H1 (cell line): ENCODE data around the gene FASTK. TPM values are rescaled to one million over a fixed set of nuclear protein-coding genes. Genes with fewer than 3 reads are reported as not detected.

ENCODE experiments used
- CTCF ChIA-PET: fragments of 300-600 bp; sonication (Branson Sonifier 250); formaldehyde crosslinking; loops from one replicate; lab custom pipeline; 2021; ENCODE audit not compliant: partially characterized antibody; lab: Charles Lee
- POLR2A ChIA-PET: fragments of 300-600 bp; sonication (Branson Sonifier 250); formaldehyde crosslinking; loops from one replicate; lab custom pipeline; 2021; ENCODE audit warnings: inconsistent platforms; ENCODE audit not compliant: partially characterized antibody; lab: Charles Lee
- DNase-seq, 2 experiments: peaks; one replicate each; pipeline versions ENCODE4 v3.0.0 to v3.0.0-alpha.2; 2010 to 2022; ENCODE audit warnings: low spot score in 2 of 2, low read depth in 1 of 2, mixed read lengths in 1 of 2
- FAIRE-seq: peaks from 2 replicates; lab custom pipeline; 2011; peaks lifted over from hg19 to GRCh38; lab: Jason Lieb, UNC
- H2AFZ ChIP-seq: 2 replicates; pipeline ENCODE4 v1.8.1; 2012; ENCODE audit warnings: low read length, inconsistent platforms
- H2AK5ac ChIP-seq: 2 replicates; pipeline ENCODE4 v1.6.1; 2013; ENCODE audit warnings: low read depth, low read length
- H2BK120ac ChIP-seq: replicated peaks from 2 replicates; pipeline ENCODE3; 2013; ENCODE audit warnings: low read depth, low read length, inconsistent platforms
- H2BK12ac ChIP-seq: 2 replicates; pipeline ENCODE4 v1.6.1; 2013; ENCODE audit warnings: low read depth, low read length
- H2BK15ac ChIP-seq: 2 replicates; pipeline ENCODE4 v1.6.1; 2013; ENCODE audit warnings: low read length
- H2BK20ac ChIP-seq: 2 replicates; pipeline ENCODE4 v1.6.1; 2013; ENCODE audit warnings: low read length
- H2BK5ac ChIP-seq: 2 replicates; pipeline ENCODE4 v1.6.1; 2013; ENCODE audit warnings: low read depth, low read length
- H3K14ac ChIP-seq: 2 replicates; pipeline ENCODE4 v1.6.1; 2013; ENCODE audit warnings: inconsistent platforms; ENCODE audit not compliant: insufficient read length
- H3K18ac ChIP-seq: 2 replicates; pipeline ENCODE4 v1.6.1; 2013; ENCODE audit warnings: low read length; ENCODE audit errors: extremely low read depth
- H3K23ac ChIP-seq: 2 replicates; pipeline ENCODE4 v1.6.1; 2013; ENCODE audit warnings: inconsistent platforms; ENCODE audit not compliant: insufficient read length
- H3K23me2 ChIP-seq: 2 replicates; pipeline ENCODE4 v1.6.1; 2013; ENCODE audit warnings: low read depth, low read length
- H3K27ac ChIP-seq: 2 replicates; pipeline ENCODE4 v1.6.1; 2011; ENCODE audit warnings: low read depth, low read length, inconsistent platforms
- H3K27me3 ChIP-seq, 4 experiments: replicated peaks in 1 of 4; 1 replicate in 1 of 4; 2 replicates in 3 of 4; pipeline versions ENCODE4 v1.6.1 to v1.8.1; 2011 to 2013; ENCODE audit warnings: low read length in 3 of 4, mild to moderate bottlenecking in 3 of 4, inconsistent platforms in 2 of 4, mixed read lengths in 2 of 4, moderate library complexity in 1 of 4; ENCODE audit not compliant: control insufficient read depth in 3 of 4, insufficient read depth in 3 of 4; ENCODE audit errors: extremely low read depth in 1 of 4
- H3K36me3 ChIP-seq, 4 experiments: 2 replicates each; pipeline versions ENCODE4 v1.6.1 to v1.8.1; 2011 to 2013; ENCODE audit warnings: mild to moderate bottlenecking in 4 of 4, low read length in 3 of 4, moderate library complexity in 2 of 4, control low read depth in 1 of 4, inconsistent platforms in 1 of 4; ENCODE audit not compliant: insufficient read depth in 4 of 4, control insufficient read depth in 2 of 4
- H3K4ac ChIP-seq: replicated peaks from 2 replicates; pipeline ENCODE3; 2013; ENCODE audit warnings: low read length, low read depth, mixed read lengths, inconsistent platforms; ENCODE audit not compliant: insufficient read length
- H3K4me1 ChIP-seq, 4 experiments: replicated peaks in 1 of 4; 1 replicate in 1 of 4; 2 replicates in 3 of 4; pipeline versions ENCODE4 v1.6.1 to v1.8.1; 2011 to 2013; ENCODE audit warnings: low read length in 3 of 4, inconsistent platforms in 2 of 4, mixed read lengths in 1 of 4; ENCODE audit not compliant: insufficient read depth in 4 of 4, control insufficient read depth in 3 of 4
- H3K4me2 ChIP-seq, 2 experiments: 2 replicates each; pipeline versions ENCODE4 v1.6.1 to v1.8.1; 2011 to 2013; ENCODE audit warnings: low read depth in 2 of 2, low read length in 2 of 2, control low read depth in 1 of 2, inconsistent platforms in 1 of 2, mild to moderate bottlenecking in 1 of 2; ENCODE audit not compliant: insufficient read depth in 1 of 2
- H3K4me3 ChIP-seq, 4 experiments: fragments of 200-600, 300-600 bp in 1 of 4; sonication (generic), shearing (Covaris generic), sonication (Bioruptor Twin) in 1 of 4; 2 replicates each; pipeline versions ENCODE4 v1.5.1 to v1.8.1; 2011 to 2016; ENCODE audit warnings: low read length in 4 of 4, low read depth in 3 of 4, control low read depth in 2 of 4, inconsistent platforms in 2 of 4, mild to moderate bottlenecking in 2 of 4, mixed read lengths in 1 of 4, moderate library complexity in 1 of 4; ENCODE audit not compliant: insufficient read depth in 2 of 4; ENCODE audit errors: extremely low read depth in 1 of 4
- H3K56ac ChIP-seq: replicated peaks from 2 replicates; pipeline ENCODE3; 2013; ENCODE audit warnings: low read depth, mild to moderate bottlenecking, mixed read lengths, low read length, inconsistent platforms; ENCODE audit not compliant: insufficient read length
- H3K79me1 ChIP-seq: 2 replicates; pipeline ENCODE4 v1.6.1; 2013; ENCODE audit warnings: low read depth, low read length, control low read depth
- H3K79me2 ChIP-seq, 2 experiments: 2 replicates each; pipeline versions ENCODE4 v1.6.1 to v1.8.1; 2012 to 2013; ENCODE audit warnings: low read length in 2 of 2, mild to moderate bottlenecking in 2 of 2, inconsistent platforms in 1 of 2; ENCODE audit not compliant: insufficient read depth in 2 of 2, control insufficient read depth in 1 of 2
- H3K9ac ChIP-seq, 4 experiments: replicated peaks in 1 of 4; 1 replicate in 1 of 4; 2 replicates in 3 of 4; pipeline versions ENCODE4 v1.6.1 to v1.8.1; 2011 to 2013; ENCODE audit warnings: low read depth in 3 of 4, low read length in 3 of 4, control low read depth in 2 of 4, mild to moderate bottlenecking in 2 of 4, moderate library complexity in 2 of 4, inconsistent platforms in 1 of 4; ENCODE audit errors: extremely low read depth in 1 of 4
- H3K9me3 ChIP-seq, 2 experiments: 2 replicates each; pipeline versions ENCODE4 v1.6.1 to v1.8.1; 2012 to 2013; ENCODE audit warnings: mild to moderate bottlenecking in 2 of 2, moderate library complexity in 2 of 2, control low read depth in 1 of 2, inconsistent platforms in 1 of 2, low read depth in 1 of 2, low read length in 1 of 2, mixed read lengths in 1 of 2; ENCODE audit not compliant: insufficient read depth in 2 of 2
- H4K20me1 ChIP-seq, 2 experiments: replicated peaks in 1 of 2; 2 replicates each; pipeline versions ENCODE3 to v1.8.1; 2011 to 2013; ENCODE audit warnings: inconsistent platforms in 2 of 2, low read length in 2 of 2, mild to moderate bottlenecking in 1 of 2; ENCODE audit not compliant: insufficient read depth in 2 of 2, control insufficient read depth in 1 of 2
- H4K5ac ChIP-seq: 2 replicates; pipeline ENCODE4 v1.6.1; 2013; ENCODE audit warnings: low read length, low read depth, mixed read lengths, inconsistent platforms; ENCODE audit not compliant: insufficient read length
- H4K8ac ChIP-seq: 2 replicates; pipeline ENCODE4 v1.8.0; 2013; ENCODE audit warnings: mild to moderate bottlenecking, moderate library complexity, low read length, inconsistent platforms; ENCODE audit not compliant: insufficient read depth; ENCODE audit errors: extremely low read depth
- H4K91ac ChIP-seq: replicated peaks from 2 replicates; pipeline ENCODE3; 2013; ENCODE audit warnings: low read length, mixed read lengths, inconsistent platforms; ENCODE audit not compliant: insufficient read length
- CBX5 ChIP-seq: fragments of 300-800, 300-1000 bp; sonication (generic); IDR thresholded peaks from 2 replicates; pipeline ENCODE4 v1.7.1; 2016; ENCODE audit warnings: antibody characterized with exemption, low read length, low read depth
- CREB1 ChIP-seq: IDR thresholded peaks from 2 replicates; pipeline ENCODE4 v1.6.1; 2012; ENCODE audit warnings: inconsistent platforms
- EP300 ChIP-seq, 2 experiments: IDR thresholded peaks; 1 replicate in 1 of 2; 2 replicates in 1 of 2; pipeline ENCODE4 v1.6.1; 2011 to 2012; ENCODE audit warnings: low read depth in 2 of 2, low read length in 2 of 2, mild to moderate bottlenecking in 2 of 2, borderline replicate concordance in 1 of 2, inconsistent platforms in 1 of 2, moderate library complexity in 1 of 2
- GABPA ChIP-seq: IDR thresholded peaks from 2 replicates; pipeline ENCODE4 v1.6.1; 2011; ENCODE audit warnings: mild to moderate bottlenecking, low read length, moderate library complexity, borderline replicate concordance; ENCODE audit not compliant: insufficient read depth
- HDAC2 ChIP-seq, 2 experiments: fragments of 300-600 bp in 1 of 2; sonication (generic) in 1 of 2; IDR thresholded peaks; 2 replicates each; pipeline ENCODE4 v1.6.1; 2011 to 2012; ENCODE audit warnings: low read depth in 2 of 2, low read length in 2 of 2, mild to moderate bottlenecking in 2 of 2, moderate library complexity in 2 of 2, borderline replicate concordance in 1 of 2, inconsistent platforms in 1 of 2
- MAFK ChIP-seq: IDR thresholded peaks from 2 replicates; pipeline ENCODE4 v1.6.1; 2012; ENCODE audit warnings: low read depth, mild to moderate bottlenecking, improper control_type of control experiment, low read length
- RBBP5 ChIP-seq: IDR thresholded peaks from 2 replicates; pipeline ENCODE4 v1.7.1; 2012; ENCODE audit warnings: low read depth, mild to moderate bottlenecking, inconsistent platforms, low read length, moderate library complexity, borderline replicate concordance
- SIRT6 ChIP-seq: IDR thresholded peaks from one replicate; pipeline ENCODE4 v1.7.1; 2012; ENCODE audit warnings: low read length, inconsistent platforms
- SIX5 ChIP-seq: IDR thresholded peaks from 2 replicates; pipeline ENCODE4 v1.6.1; 2011; ENCODE audit warnings: mild to moderate bottlenecking, low read depth, low read length
- SP2 ChIP-seq: IDR thresholded peaks from 2 replicates; pipeline ENCODE4 v1.6.1; 2012; ENCODE audit warnings: mild to moderate bottlenecking, low read length, inconsistent platforms
- SP4 ChIP-seq: IDR thresholded peaks from 2 replicates; pipeline ENCODE4 v1.6.1; 2012; ENCODE audit warnings: low read length, inconsistent platforms
- TCF12 ChIP-seq: IDR thresholded peaks from 2 replicates; pipeline ENCODE4 v1.6.1; 2011; ENCODE audit warnings: low read depth, mild to moderate bottlenecking, low read length
- TEAD4 ChIP-seq: IDR thresholded peaks from 2 replicates; pipeline ENCODE4 v1.6.1; 2012; ENCODE audit warnings: low read depth, low read length, inconsistent platforms, mixed read lengths
- WGBS, 2 experiments: shearing (Covaris generic) in 1 of 2; methylation state at CpG; one replicate each; pipeline versions ENCODE4 v1.1.6 to v1.1.7; 2013 to 2015; ENCODE audit warnings: low lambda C conversion rate in 2 of 2, mixed read lengths in 2 of 2, inconsistent platforms in 1 of 2, low coverage in 1 of 2, missing lambda C conversion rate in 1 of 2; ENCODE audit not compliant: insufficient replicate concordance in 2 of 2, insufficient coverage in 1 of 2, insufficient read length in 1 of 2; ENCODE audit errors: extremely low coverage in 1 of 2, missing lambda C conversion rate in 1 of 2; 5-methylcytosine and 5-hydroxymethylcytosine counted together
- polyA plus RNA-seq, 7 experiments: library from polyadenylated mRNA; depleted of rRNA in 3 of 7; stranded (reverse) in 5 of 7; unstranded in 2 of 7; fragments of >200 nt in 5 of 7; fragments of 200-250 nt in 2 of 7; gene quantifications; 1 replicate in 5 of 7; 2 replicates in 1 of 7; 4 replicates in 1 of 7; pipeline versions ENCODE4 v1.2.1 to v1.2.3, GENCODE V29; 2011 to 2013; ENCODE audit warnings: missing spikeins in 2 of 7, mixed read lengths in 2 of 7
- total RNA-seq: library from RNA; stranded (reverse); fragmentation: NEBNext Ultra II Directional; extraction: Animal tissue kit (Norgen Biotek cat#: 25700); gene quantifications from 2 replicates; pipeline ENCODE4 v1.2.1, GENCODE V29; 2021
- TF ChIP-seq, protein P1 (sequence below): IDR thresholded peaks from 2 replicates; pipeline ENCODE4 v1.6.1; 2011; ENCODE audit warnings: low read depth, mild to moderate bottlenecking, low read length; ENCODE audit not compliant: insufficient read depth

The FASTK gene
- total and polyA plus RNA-seq, 2 of the 8 experiments (the other 6 are each of a cell fraction or from before 2014, with no cell fraction given) = 39.4 to 84.0 TPM

GRCh38 chr7:151100921-151101320, 20.3 kb upstream of the FASTK start:
- Histone ChIP-seq H3K79me1 (peaks cover 14% of the 10 kb centered on the region), H2AFZ (no peak overlapping the region), H3K79me2 (peaks cover 0 to 50% of the 10 kb centered on the region in 2 experiments; a peak in 2 of 4 replicates), H3K27me3 (no peaks in the 10 kb centered on the region), H3K4ac (no peak overlapping the region), H3K4me3 (no peak overlapping the region), H4K91ac (no peak overlapping the region), H4K8ac (no peak overlapping the region), H3K14ac (no peak overlapping the region), H3K27ac (no peak overlapping the region), H4K20me1 (peaks cover 9 to 31% of the 10 kb centered on the region in 2 experiments), H3K4me1 (peaks cover 2 to 31% (median 16%) of the 10 kb centered on the region in 4 experiments), H4K5ac (no peak overlapping the region), H3K4me2 (no peak overlapping the region), H3K9ac (no peak overlapping the region), H2BK15ac (0 out of 2 replicates have a peak overlapping the region, but pooled peaks have one; percentile 8), H3K9me3 (no peaks in the 10 kb centered on the region), H2BK5ac (0 out of 2 replicates have a peak overlapping the region, but pooled peaks have one; percentile 16), H2AK5ac (no peak overlapping the region), H2BK20ac (no peak overlapping the region), H2BK120ac (no peak overlapping the region), H2BK12ac (peak overlapping the region; percentile 60; the same call in 1 of the 2 replicates), H3K56ac (no peak overlapping the region), H3K18ac (no peak overlapping the region), H3K23me2 (no peaks in the 10 kb centered on the region; the same call in 1 of the 2 replicates), H3K23ac (no peak overlapping the region), H3K36me3 (no peaks in the 10 kb centered on the region)
- 86% methylated on average over 8 of the region's 10 CpGs; no CpG with 5 or more reads in 1 of the 2 experiments for WGBS, 2 experiments
- CTCF ChIA-PET = interaction anchor here (0.9 to 22.4 kb wide), 6 partner anchors 11 to 109 kb away, joined by 3 to 448 read pairs (median 4); partner anchors contain the start of genes AGAP3 and TMUB1
- DNase-seq (no peak), FAIRE-seq (no peak)
- POLR2A ChIA-PET = interaction anchor here (1.2 to 1.5 kb wide), 3 partner anchors 10 to 66 kb away, joined by 3 to 5 read pairs (median 3); no protein-coding TSS in a partner anchor
- no peak for TF ChIP-seq SP2
- TF ChIP-seq HDAC2 (IDR thresholded peaks at IDR 0.05; ENCODE audit: borderline replicate concordance in 1 of 2, low read depth in 2 of 2, low read length in 2 of 2) = no peak
- TF ChIP-seq TCF12 = no peak
- TF ChIP-seq SIRT6 = no peak
- TF ChIP-seq SP4 = no peak
- TF ChIP-seq EP300 (IDR thresholded peaks at IDR 0.05; ENCODE audit: borderline replicate concordance in 1 of 2, low read depth in 2 of 2, low read length in 2 of 2) = no peak
- no peak for TF ChIP-seq CREB1
- no peak for TF ChIP-seq CBX5
- TF ChIP-seq, protein P1, sequence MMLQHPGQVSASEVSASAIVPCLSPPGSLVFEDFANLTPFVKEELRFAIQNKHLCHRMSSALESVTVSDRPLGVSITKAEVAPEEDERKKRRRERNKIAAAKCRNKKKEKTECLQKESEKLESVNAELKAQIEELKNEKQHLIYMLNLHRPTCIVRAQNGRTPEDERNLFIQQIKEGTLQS = no peak
- TF ChIP-seq TEAD4 = no peak
- no peak for TF ChIP-seq RBBP5
- TF ChIP-seq MAFK = no peak
- no peak for TF ChIP-seq SIX5
- TF ChIP-seq GABPA = no peak
